ENCODE results near the gene WNT7B.

WNT7B gene

GRCh38 chr22:45922661-45923060 is 54.3 kb downstream of the WNT7B start:
- no peak for DNase-seq

DNA sequence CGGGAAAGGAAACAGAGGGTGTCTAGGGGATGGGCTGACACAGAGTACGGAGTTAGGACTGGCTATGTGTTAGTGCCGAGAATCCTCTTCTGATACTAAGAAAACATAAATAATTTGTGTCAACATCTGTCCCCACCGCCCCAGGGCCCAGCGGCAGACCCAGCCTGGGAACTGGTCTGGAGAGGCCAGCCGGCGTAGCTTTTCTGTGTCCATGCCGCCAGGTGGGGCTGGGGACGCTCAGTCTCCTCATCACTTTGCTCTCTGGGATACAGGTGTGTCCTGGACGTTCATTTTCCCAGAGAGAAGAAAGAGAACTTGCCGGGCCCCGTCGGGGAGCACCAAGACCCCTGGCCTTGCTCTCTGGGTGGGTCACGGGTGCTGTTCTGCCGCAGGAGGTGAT is 54.7 kb downstream of the WNT7B start:
- no peak for DNase-seq

DNA sequence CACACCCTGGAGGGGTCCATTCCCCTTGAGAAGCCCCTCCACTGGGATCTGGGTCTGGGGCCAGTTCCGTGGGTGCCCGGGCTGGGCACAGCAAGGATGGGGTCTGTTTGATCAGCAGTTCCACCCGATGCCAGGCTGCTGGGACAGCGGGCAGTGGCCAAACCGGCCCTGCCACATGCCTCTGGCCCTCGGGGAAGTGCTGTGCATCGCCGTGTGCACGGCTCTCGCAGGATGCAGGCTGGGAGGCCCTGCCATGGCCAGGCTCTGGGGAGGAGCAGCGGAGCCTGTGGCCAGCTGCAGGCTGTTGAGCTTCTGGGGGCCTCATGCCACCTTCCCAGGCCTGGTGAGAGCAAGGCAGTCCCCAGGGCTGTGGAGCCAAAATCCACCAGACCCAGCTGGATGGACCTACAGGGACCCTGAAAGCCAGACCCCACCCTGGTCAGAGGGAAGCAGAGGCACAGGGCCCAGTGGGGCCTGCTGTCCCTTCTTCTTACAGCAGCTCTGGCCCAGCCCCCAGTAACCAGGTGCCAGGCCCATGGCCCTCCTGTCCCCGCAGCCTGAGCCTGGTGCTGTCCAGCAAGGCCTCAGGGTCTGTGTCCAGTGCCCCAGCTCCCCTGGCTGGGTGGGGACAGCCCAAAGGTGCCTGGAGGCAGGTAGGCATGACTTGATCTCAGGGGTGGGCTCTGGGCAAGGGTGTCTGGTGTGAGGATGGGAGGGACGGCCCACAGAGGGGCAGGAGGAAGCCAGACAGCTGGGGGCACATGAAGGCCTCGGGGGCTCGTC is 57.3 kb downstream of the WNT7B start:
- no peak for DNase-seq

GRCh38 chr22:45918459-45919370 is 58.2 kb downstream of the WNT7B start:
- no peak for DNase-seq

- no peak for DNase-seq
Observed at GRCh38 chr22:45917700-45918458, 59.1 kb downstream of the WNT7B start.

DNA sequence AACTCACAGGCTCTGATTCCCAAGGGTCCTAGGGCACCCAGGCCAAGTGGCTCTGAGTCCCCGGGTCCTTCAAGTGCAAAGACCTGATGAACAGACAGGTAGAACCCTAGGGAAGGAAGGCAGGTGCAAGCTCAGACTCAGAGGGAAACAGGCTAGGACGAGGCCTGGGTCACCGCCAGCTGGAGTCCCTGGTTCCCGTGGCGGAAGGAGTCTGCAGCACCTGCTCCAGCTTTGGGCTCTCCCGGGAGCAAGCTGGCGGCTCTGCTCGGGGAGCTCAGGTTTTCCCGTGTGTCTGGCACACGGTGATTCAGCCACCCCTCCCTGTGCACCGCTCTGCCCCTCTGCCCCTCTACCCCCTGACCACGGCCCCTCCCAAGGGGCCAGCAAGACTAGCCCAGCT is 59.8 kb downstream of the WNT7B start:
- peak; percentile 38 for DNase-seq

DNA sequence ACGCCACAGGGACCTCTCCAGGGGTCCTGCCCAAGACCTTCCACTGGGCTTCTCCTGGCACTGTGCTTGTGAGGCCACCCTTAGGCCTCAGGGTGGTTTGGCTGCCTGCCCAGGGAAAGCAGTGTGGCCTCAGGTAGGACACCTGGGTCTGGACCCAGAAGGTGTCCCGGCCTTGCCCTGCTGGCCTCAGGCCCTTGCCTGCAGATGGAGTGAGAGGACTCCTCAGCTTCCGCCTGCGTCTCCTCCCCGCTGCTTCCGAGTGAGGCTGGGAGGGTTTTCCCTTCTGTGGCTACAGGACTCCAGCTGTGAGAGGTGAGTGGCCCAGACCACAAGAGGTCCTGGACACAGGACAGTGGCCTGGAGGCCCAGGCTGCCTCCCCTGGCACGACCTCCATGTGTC is 60.4 kb downstream of the WNT7B start:
- no peak for DNase-seq

GRCh38 chr22:45915841-45916240 is 61.1 kb downstream of the WNT7B start:
- no peak for DNase-seq

GRCh38 chr22:45915151-45915550 is 61.8 kb downstream of the WNT7B start:
- DNase-seq = no peak

- DNase-seq = no peak
Observed at GRCh38 chr22:45914309-45914708, 62.7 kb downstream of the WNT7B start.

GRCh38 chr22:45912910-45913309 is 64.1 kb downstream of the WNT7B start:
- no peak for DNase-seq

DNA sequence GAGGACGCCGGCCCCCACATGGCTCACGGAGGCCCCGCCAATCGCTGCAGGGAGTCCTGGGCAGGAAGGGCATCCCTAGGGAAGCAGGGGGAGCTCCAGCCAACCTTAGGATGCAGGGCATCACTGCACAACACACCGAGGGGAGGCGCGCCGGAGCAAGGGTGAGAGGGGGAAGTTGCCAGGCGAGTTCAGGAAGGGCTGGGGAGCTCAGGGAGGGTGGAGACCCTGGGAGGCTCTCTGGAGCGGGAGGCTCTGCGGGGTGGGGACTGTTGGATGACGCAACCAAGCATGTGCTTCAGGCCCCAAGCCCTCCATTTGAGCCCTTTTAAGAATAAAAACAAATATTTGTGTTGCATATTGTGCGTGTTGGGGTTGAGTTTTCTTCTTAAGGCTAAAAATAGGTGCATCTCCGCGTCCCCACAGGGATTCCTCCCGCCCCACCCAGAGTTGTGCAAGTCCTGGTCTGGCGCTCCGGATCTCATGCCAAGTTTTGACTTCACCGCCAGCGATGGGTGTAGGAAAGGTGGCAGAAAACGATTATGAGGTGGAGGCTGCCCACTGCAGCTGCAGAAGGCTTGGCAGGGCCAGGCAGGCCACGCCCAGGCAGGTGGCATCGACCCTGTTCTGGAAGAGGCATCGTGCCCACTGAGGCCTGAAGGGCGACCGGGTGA is 65.2 kb downstream of the WNT7B start:
- peak; percentile 93 for DNase-seq

DNA sequence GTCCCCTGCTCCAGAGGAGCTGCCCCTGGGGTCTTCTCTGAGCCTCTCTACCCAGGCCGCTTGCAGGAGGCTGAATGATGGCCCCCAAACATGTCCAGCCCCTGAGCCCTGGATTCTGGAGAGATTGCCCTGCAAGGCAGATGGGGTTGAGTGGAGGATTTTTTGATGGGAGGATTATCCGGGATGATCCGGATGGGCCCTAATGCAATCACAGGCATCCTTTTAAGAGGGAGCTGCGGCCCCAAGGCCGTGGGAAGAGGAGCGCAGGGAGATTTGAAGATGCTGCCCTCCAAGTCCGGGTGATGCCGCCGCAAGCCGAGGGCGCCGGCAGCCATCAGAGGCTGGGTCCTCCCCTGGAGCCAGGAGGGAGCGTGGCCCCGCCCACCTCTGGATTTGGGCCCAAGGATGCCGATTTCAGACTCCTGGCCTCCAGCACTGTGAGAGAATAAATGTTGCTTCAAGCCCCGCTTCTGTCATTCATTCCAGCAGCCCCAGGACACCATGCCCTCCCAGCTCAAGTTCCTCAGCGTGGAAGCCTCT is 66.0 kb downstream of the WNT7B start:
- no peak for DNase-seq

GRCh38 chr22:45908961-45909360 is 68.0 kb downstream of the WNT7B start:
- DNase-seq = no peak

GRCh38 chr22:45907996-45908395 is 69.0 kb downstream of the WNT7B start:
- no peak for DNase-seq

GRCh38 chr22:45907378-45907777 is 69.6 kb downstream of the WNT7B start:
- DNase-seq = no peak

DNA sequence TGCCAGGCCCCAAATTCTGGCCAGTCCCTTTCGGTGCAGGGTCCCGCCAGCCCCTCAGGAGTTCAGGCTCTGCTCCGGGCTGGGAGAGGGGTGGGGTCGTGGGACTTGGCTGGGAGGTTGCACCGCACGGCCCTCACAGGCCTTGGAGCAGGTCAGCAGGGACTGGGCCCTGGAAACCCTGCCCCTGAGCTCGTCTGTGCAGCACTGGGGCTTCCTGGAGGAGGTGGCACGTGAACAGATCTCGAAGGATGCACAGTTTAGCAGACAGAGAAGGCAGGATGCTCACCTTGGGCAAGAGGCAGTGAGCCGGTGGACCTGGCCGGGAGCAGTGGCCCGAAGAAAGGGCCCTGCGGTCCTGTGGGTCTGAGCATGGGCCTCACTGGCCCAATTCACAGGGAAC is 70.0 kb downstream of the WNT7B start:
- no peak for DNase-seq

- DNase-seq = no peak
Observed at GRCh38 chr22:45905924-45906865, 70.8 kb downstream of the WNT7B start.

- no peak for DNase-seq
Observed at GRCh38 chr22:45905326-45905923, 71.5 kb downstream of the WNT7B start.

GRCh38 chr22:45904236-45904635 is 72.7 kb downstream of the WNT7B start:
- no peak for DNase-seq

Measured in NCI-H2029 (cell line).